Activated CD4-positive, alpha-beta T cell treated with anti-CD3 and anti-CD28 coated beads, Interleukin-2, amount 50 U/mL, for 16 hours (primary cell): ENCODE results near the gene SPG7.
"Not testable (repeated sequence)": the region's sequence is repeated elsewhere in the genome, so short reads cannot be mapped to it uniquely, and the experiment has no call there.

Experiments used
- DNase-seq: peaks from one replicate; pipeline ENCODE4 v3.0.0-alpha.2; 2020

The SPG7 gene

GRCh38 chr16:89507834-89508590 is at the start of gene SPG7:
TSS of gene SPG7 (plus strand) at chr16:89508403. CDS start at chr16:89508418, 15 bp downstream.
- DNase-seq, result peak; percentile 89

DNA sequence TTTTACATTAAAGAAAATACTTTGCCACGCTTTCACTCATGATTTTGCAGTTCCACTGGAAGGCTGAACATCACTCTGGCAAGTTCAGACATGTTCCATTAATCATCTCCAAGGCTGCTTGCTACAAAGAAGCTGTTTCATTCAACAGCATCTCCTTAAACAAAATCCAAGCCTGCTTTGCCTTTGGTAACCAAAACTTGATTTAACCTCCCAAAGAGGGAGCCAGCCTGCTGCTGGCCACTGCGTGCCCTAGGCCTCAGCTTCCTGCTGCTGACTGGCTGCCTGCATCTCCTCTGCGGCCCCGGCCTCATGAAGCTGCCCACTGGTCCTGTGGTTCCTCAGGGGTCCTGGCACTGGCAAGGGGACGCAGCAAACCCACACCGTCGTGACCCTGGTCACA is 49.7 kb upstream of the SPG7 start:
- DNase-seq, result no peak

GRCh38 chr16:89458967-89459366 is 49.2 kb upstream of the SPG7 start:
- DNase-seq, result no peak

DNA sequence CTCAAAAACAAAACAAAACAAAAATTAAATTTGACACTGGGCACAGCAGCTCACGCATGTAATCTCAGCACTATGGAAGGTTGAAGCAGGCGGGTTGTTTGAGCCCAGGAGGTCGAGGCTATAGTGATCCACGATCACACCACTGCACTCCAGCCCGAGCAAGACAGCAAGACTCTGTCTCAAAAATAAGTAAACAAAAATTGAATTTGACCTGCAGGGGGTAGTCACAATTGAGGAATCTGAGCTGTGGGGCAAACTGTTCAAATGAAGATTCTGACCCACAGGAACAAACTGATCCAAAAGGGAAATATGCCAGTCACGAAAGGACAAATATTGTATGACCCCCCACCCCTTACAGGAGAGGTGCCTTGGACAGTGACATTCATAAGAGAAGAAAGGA is 47.6 kb upstream of the SPG7 start:
- DNase-seq, result no peak

DNA sequence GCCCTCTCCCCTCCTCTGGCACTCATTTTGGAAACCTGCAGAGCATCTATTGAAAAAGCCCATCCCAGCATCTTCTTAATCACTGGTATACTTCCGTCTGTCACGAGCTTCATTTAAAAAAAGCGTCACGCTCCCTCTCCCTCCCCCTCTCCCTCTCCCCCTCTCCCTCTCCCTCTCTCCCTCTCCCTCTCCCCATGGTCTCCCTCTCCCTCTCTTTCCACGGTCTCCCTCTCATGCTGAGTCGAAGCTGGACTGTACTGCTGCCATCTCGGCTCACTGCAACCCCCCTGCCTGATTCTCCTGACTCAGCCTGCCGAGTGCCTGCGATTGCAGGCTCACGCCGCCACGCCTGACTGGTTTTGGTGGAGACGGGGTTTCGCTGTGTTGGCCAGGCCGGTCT is 46.3 kb upstream of the SPG7 start:
- DNase-seq, result not testable (repeated sequence)

- not testable (repeated sequence) for DNase-seq
These were observed 45.6 kb upstream of the SPG7 start for GRCh38 chr16:89462639-89463038.

DNA sequence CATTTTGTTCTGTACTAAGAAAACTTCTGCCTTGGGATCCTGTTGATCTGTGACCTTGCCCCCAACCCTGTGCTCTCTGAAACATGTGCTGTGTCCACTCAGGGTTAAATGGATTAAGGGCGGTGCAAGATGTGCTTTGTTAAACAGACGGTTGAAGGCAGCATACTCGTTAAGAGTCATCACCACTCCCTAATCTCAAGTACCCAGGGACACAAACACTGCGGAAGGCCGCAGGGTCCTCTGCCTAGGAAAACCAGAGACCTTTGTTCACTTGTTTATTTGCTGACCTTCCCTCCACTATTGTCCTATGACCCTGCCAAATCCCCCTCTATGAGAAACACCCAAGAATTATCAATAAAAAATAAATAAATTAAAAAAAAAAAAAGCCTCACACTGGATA is 44.9 kb upstream of the SPG7 start:
- not testable (repeated sequence) for DNase-seq

DNA sequence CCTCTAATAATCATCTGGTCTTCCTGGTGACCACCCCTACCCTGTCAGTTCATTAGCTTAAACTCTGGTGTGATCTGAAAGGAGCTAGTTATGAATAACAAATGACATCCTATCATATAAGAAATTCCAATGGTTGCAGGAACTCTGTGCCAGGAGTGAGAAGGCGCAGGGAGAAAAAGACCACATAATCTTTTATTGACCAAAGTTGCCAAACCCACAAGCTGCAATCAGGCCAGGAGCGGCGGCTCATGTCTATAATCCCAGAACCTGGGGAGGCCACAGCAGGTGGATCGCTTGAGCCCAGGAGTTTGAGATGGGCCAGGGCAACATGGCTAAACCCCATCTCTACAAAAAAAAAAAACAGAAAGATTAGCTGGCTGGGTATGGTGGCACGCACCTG is 41.3 kb upstream of the SPG7 start:
- no peak for DNase-seq

- no peak for DNase-seq
These were observed 40.8 kb upstream of the SPG7 start for GRCh38 chr16:89467382-89467781.

DNA sequence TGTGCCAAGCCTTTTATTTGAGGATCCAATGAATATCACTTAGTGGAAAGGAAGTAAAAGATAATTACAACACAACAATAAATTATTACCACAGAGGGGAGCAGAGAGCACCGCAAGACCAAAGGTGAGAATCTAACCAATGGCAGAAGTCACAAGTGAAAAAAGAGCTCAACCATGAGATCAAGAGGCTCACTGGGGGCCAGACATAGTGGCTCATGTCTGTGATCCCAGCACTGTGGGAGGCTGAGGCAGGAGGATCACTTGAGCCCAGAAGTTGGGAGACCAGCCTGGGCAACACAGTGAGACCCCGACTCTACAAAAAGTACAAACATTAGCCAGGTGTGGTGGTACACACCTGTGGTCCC is 35.5 kb upstream of the SPG7 start:
- no peak for DNase-seq

DNA sequence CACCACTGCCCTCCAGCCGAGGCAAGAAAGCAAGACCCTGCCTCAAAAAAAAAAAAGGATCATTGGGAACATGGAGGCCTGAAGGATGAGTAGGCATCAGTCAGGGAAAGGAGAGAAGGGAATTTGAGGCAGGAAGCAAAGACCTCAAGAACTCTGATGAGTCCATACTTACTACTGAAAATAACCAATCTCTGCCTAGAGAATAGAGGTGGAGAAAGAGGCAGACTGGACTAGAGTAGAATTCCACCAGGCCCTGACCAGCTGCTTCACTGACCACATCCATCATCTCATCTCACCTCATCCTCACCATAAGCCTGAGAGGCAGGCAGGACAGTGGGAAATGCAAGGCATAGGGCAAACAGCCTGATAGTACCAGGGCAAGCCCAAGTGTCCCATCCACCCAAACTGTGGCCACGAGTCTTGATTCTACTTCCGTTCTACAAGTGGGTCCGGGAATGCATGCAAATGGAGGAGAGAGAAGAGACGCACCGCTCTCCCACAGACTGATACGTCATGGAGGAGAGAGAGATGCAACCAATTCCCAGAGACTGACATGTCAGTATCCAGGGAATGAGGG is 35.0 kb upstream of the SPG7 start:
- no peak for DNase-seq

DNA sequence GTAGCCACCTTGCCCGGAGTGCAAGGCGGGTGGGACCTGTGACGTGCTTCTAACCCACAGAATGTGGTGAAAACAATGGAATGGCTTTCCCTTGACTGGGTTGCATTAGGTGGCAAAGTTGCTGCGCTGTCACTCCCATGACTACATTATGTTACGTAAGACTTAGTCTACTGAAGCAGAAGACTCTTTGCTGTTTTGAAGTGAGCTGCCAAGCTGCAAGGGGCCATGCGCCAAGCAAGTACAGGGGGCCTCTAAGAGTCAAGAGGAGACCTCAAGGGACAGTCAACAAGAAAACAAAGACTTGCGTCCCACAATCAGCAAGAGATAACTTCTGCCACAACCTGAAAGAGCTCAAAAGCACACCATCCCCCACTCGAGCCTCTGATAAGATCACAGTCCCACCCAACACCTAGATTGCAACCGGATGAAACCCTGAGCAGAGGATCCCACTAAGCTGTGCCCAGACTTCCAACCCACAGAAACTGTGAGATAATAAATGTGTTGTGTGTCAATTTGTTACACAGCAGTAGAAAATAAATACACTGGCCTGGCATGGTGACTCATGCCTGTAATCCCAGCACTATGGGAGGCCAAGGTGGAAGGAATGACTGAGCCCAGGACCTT is 34.3 kb upstream of the SPG7 start:
- no peak for DNase-seq

- DNase-seq, result no peak
These were observed 33.1 kb upstream of the SPG7 start for GRCh38 chr16:89475144-89475543.

DNA sequence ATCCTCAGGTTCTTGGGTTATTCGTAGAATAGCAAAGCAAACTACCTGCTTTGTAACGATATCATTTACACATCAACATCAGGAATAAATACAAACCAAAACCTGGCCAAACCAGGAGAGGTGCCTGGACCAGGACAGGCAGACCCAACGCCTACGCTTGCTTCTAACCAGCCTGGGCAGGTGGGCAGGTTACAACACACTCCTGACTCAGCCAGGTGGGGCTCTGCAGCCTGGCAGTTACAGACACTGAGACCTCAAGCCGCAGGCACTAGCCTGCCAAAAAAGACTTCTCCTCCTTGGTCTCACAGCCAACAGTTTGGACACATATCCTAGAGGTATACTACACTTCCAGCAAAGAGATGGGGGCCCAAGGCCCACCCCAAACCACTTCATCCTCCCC is 31.8 kb upstream of the SPG7 start:
- no peak for DNase-seq

DNA sequence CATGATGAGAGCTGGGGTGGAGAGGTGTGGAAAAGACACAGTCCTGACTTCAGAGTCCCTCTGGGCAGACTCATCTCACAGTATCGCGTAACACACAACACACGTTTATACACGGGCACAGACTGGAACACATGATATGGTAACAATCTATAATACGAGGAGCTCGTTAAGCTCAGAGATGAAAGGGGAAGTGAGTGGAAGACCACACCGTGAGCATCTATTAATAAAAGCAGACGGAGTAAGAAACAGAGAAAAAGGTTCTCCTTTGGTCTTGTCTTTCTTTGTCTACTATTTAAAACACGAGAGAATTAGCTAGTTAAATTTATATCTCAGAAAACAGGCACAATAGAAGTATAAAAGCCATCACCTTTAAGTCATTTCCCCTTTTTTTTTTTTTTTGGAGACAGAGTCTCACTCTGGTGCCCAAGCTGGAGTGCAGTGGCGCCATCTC is 31.4 kb upstream of the SPG7 start:
- DNase-seq, result no peak

- no peak for DNase-seq
These were observed 29.5 kb upstream of the SPG7 start for GRCh38 chr16:89478576-89479221.

GRCh38 chr16:89481356-89481955 is 26.7 kb upstream of the SPG7 start:
- no peak for DNase-seq

- DNase-seq, result no peak
These were observed 25.9 kb upstream of the SPG7 start for GRCh38 chr16:89482150-89482816.

- DNase-seq, result no peak
These were observed 25.4 kb upstream of the SPG7 start for GRCh38 chr16:89482817-89483205.

GRCh38 chr16:89484041-89484501 is 24.1 kb upstream of the SPG7 start:
- peak; percentile 50 for DNase-seq

- DNase-seq, result peak; percentile 64
These were observed 23.1 kb upstream of the SPG7 start for GRCh38 chr16:89484923-89485679.

DNA sequence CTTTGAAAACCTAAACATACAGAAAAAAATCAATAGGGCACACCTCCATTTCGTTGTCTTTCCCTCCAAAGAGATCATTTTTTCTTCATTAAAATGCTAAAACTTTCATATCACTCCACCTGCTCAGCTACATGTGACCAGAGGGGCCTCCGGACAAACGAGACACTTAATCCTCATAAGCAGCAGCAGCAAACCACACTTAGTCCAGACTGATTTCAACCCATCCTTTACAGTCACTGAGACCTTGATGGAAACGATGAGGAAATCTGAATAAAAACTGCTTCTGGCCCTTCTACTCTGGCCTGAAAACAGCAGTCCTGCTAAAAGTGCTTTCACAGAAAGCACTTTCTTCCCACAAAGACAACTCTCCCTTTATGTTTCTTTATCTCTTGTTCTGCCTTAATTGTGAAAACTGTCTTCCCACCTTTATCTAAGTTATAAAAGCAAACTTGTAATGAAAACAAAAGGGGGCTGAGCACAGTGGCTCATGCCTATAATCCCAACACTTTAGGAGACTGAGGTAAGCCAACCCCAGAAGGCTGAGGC is 22.4 kb upstream of the SPG7 start:
- DNase-seq, result no peak
